WTC11 (cell line): ENCODE data around the gene TLR4. TPM values are rescaled to one million over a fixed set of nuclear protein-coding genes. Genes with fewer than 3 reads are reported as not detected.

Source experiments
- ATAC-seq: fragments of 200-7000 bp; cut with Tn5 transposase; 2 replicates; pipeline ENCODE4 v1.10.0; 2021; ENCODE audit warnings: mild to moderate bottlenecking, moderate library complexity
- CTCF ChIA-PET: fragments of 300-600 bp; sonication (Branson Sonifier 250); formaldehyde crosslinking; loops from one replicate; lab custom pipeline; 2021; ENCODE audit warnings: antibody characterized with exemption; lab: Charles Lee
- POLR2A ChIA-PET: fragments of 350-600 bp; sonication (Branson Sonifier 250); formaldehyde crosslinking; loops from one replicate; lab custom pipeline; 2021; ENCODE audit warnings: antibody characterized with exemption; lab: Charles Lee
- DNase-seq: peaks from one replicate; pipeline ENCODE4 v3.0.0; 2021; ENCODE audit warnings: low spot score
- H3K27ac Mint-ChIP-seq: 2 replicates; pipeline ENCODE4 v1.8.0; 2021; ENCODE audit warnings: mixed read lengths
- H3K27me3 Mint-ChIP-seq: 2 replicates; pipeline ENCODE4 v1.8.0; 2021; ENCODE audit warnings: low read depth, mild to moderate bottlenecking, moderate library complexity, mixed read lengths
- H3K36me3 Mint-ChIP-seq: 2 replicates; pipeline ENCODE4 v1.8.0; 2021; ENCODE audit warnings: mixed read lengths
- H3K4me1 Mint-ChIP-seq: 2 replicates; pipeline ENCODE4 v1.8.0; 2022; ENCODE audit warnings: mixed read lengths
- H3K4me3 Mint-ChIP-seq: 2 replicates; pipeline ENCODE4 v1.8.0; 2021; ENCODE audit warnings: mild to moderate bottlenecking, moderate library complexity, mixed read lengths
- H3K9me3 Mint-ChIP-seq: 2 replicates; pipeline ENCODE4 v1.8.0; 2021; ENCODE audit warnings: mixed read lengths
- ATF1 ChIP-seq: sonication (generic); formaldehyde crosslinking; IDR thresholded peaks from 2 replicates; pipeline ENCODE4 v1.8.1; 2023; ENCODE audit warnings: mild to moderate bottlenecking, moderate library complexity, missing genetic modification reagents
- FOXK1 ChIP-seq: sonication (generic); formaldehyde crosslinking; IDR thresholded peaks from 2 replicates; pipeline ENCODE4 v1.8.0; 2022; ENCODE audit warnings: mild to moderate bottlenecking, moderate library complexity, missing genetic modification reagents
- IRF2 ChIP-seq: sonication (generic); formaldehyde crosslinking; IDR thresholded peaks from 2 replicates; pipeline ENCODE4 v1.8.0; 2022; ENCODE audit warnings: low read depth, missing genetic modification reagents, borderline replicate concordance
- total RNA-seq: library from RNA; stranded (reverse); gene quantifications from 3 replicates; pipeline ENCODE4 v1.2.3, GENCODE V29; 2021
- TF ChIP-seq, protein P1 (sequence below): sonication (generic); formaldehyde crosslinking; IDR thresholded peaks from 2 replicates; pipeline ENCODE4 v1.8.1; 2023; ENCODE audit warnings: mild to moderate bottlenecking, missing genetic modification reagents, borderline replicate concordance
- TF ChIP-seq, protein P2 (sequence below): fragments of 250-450 bp; sonication (Bioruptor Pico); IDR thresholded peaks from 2 replicates; pipeline ENCODE4 v1.9.0; 2021; ENCODE audit warnings: moderate library complexity, mild to moderate bottlenecking, inconsistent platforms, borderline replicate concordance
- TF ChIP-seq, protein P3 (sequence below): fragments of 200-600 bp; IDR thresholded peaks from 2 replicates; pipeline ENCODE4 v1.8.0; 2022; ENCODE audit warnings: antibody characterized with exemption
- TF ChIP-seq, protein P4 (sequence below): sonication (generic); formaldehyde crosslinking; IDR thresholded peaks from 2 replicates; pipeline ENCODE4 v1.8.1; 2022; ENCODE audit warnings: mild to moderate bottlenecking, moderate library complexity, missing genetic modification reagents
- TF ChIP-seq, protein P5 (sequence below): sonication (generic); formaldehyde crosslinking; IDR thresholded peaks from 2 replicates; pipeline ENCODE4 v1.8.1; 2022; ENCODE audit warnings: missing genetic modification reagents, borderline replicate concordance
- TF ChIP-seq, protein P6 (sequence below): fragments of 250-450 bp; sonication (Bioruptor Pico); IDR thresholded peaks from 2 replicates; pipeline ENCODE4 v1.9.0; 2021; ENCODE audit warnings: mild to moderate bottlenecking
- TF ChIP-seq, protein P7 (sequence below): sonication (generic); formaldehyde crosslinking; IDR thresholded peaks from 2 replicates; pipeline ENCODE4 v1.8.1; 2023; ENCODE audit warnings: mild to moderate bottlenecking, moderate library complexity, missing genetic modification reagents
- TF ChIP-seq, protein P8 (sequence below): sonication (generic); formaldehyde crosslinking; IDR thresholded peaks from 2 replicates; pipeline ENCODE4 v1.8.1; 2023; ENCODE audit warnings: mild to moderate bottlenecking, missing genetic modification reagents, moderate library complexity

The TLR4 gene
- total RNA-seq, 1 experiment from 2014 or later: 0.11 TPM

DNA sequence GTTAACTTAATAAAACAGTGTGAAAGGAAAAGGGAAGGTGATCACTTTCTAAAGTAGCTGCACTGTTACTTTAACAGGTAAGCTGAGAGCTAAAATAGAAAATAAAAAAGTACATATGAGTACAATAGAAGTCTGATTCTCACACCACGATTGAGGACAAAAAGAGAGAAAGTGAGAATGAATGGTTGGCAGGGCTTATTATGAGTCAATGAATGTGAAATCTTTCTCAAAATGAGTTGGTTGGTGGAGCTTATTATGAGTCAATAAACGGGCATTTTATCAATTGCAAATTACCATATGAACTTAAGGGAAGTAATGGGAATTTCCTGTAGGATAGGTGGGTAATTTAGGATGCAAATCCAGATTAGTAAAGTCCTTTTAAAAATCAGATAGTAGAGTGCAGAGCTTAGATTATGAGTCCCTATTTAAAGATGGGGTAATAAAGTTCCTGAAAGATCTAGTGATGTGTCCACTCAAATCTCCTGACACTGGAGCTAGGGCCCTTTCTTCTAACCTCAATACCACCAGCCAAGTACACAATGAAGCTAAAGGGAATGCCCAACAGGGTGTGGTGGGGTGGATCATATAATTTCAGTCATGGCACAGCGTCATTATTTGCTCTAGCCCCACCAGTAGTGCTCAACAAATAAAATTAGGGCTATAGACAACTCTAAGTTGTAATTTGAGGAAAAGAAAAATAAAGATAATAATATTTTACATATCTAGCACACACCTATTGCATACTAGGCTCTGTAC, 21.1 kb upstream of the TLR4 start (continued):
- TF ChIP-seq, protein P1, sequence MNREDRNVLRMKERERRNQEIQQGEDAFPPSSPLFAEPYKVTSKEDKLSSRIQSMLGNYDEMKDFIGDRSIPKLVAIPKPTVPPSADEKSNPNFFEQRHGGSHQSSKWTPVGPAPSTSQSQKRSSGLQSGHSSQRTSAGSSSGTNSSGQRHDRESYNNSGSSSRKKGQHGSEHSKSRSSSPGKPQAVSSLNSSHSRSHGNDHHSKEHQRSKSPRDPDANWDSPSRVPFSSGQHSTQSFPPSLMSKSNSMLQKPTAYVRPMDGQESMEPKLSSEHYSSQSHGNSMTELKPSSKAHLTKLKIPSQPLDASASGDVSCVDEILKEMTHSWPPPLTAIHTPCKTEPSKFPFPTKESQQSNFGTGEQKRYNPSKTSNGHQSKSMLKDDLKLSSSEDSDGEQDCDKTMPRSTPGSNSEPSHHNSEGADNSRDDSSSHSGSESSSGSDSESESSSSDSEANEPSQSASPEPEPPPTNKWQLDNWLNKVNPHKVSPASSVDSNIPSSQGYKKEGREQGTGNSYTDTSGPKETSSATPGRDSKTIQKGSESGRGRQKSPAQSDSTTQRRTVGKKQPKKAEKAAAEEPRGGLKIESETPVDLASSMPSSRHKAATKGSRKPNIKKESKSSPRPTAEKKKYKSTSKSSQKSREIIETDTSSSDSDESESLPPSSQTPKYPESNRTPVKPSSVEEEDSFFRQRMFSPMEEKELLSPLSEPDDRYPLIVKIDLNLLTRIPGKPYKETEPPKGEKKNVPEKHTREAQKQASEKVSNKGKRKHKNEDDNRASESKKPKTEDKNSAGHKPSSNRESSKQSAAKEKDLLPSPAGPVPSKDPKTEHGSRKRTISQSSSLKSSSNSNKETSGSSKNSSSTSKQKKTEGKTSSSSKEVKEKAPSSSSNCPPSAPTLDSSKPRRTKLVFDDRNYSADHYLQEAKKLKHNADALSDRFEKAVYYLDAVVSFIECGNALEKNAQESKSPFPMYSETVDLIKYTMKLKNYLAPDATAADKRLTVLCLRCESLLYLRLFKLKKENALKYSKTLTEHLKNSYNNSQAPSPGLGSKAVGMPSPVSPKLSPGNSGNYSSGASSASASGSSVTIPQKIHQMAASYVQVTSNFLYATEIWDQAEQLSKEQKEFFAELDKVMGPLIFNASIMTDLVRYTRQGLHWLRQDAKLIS (CRISPR knock-in tag): no peak
- TF ChIP-seq ATF1 (CRISPR knock-in tag): no peak
- TF ChIP-seq, protein P2, sequence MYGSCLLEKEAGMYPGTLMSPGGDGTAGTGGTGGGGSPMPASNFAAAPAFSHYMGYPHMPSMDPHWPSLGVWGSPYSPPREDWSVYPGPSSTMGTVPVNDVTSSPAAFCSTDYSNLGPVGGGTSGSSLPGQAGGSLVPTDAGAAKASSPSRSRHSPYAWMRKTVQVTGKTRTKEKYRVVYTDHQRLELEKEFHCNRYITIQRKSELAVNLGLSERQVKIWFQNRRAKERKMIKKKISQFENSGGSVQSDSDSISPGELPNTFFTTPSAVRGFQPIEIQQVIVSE (CRISPR knock-in tag): no peak
- TF ChIP-seq, protein P3, sequence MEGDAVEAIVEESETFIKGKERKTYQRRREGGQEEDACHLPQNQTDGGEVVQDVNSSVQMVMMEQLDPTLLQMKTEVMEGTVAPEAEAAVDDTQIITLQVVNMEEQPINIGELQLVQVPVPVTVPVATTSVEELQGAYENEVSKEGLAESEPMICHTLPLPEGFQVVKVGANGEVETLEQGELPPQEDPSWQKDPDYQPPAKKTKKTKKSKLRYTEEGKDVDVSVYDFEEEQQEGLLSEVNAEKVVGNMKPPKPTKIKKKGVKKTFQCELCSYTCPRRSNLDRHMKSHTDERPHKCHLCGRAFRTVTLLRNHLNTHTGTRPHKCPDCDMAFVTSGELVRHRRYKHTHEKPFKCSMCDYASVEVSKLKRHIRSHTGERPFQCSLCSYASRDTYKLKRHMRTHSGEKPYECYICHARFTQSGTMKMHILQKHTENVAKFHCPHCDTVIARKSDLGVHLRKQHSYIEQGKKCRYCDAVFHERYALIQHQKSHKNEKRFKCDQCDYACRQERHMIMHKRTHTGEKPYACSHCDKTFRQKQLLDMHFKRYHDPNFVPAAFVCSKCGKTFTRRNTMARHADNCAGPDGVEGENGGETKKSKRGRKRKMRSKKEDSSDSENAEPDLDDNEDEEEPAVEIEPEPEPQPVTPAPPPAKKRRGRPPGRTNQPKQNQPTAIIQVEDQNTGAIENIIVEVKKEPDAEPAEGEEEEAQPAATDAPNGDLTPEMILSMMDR: no peak
- TF ChIP-seq, protein P4, sequence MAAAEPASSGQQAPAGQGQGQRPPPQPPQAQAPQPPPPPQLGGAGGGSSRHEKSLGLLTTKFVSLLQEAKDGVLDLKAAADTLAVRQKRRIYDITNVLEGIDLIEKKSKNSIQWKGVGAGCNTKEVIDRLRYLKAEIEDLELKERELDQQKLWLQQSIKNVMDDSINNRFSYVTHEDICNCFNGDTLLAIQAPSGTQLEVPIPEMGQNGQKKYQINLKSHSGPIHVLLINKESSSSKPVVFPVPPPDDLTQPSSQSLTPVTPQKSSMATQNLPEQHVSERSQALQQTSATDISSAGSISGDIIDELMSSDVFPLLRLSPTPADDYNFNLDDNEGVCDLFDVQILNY (CRISPR knock-in tag): no peak
- TF ChIP-seq, protein P5, sequence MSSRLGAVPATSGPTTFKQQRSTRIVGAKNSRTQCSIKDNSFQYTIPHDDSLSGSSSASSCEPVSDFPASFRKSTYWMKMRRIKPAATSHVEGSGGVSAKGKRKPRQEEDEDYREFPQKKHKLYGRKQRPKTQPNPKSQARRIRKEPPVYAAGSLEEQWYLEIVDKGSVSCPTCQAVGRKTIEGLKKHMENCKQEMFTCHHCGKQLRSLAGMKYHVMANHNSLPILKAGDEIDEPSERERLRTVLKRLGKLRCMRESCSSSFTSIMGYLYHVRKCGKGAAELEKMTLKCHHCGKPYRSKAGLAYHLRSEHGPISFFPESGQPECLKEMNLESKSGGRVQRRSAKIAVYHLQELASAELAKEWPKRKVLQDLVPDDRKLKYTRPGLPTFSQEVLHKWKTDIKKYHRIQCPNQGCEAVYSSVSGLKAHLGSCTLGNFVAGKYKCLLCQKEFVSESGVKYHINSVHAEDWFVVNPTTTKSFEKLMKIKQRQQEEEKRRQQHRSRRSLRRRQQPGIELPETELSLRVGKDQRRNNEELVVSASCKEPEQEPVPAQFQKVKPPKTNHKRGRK: no peak

DNA sequence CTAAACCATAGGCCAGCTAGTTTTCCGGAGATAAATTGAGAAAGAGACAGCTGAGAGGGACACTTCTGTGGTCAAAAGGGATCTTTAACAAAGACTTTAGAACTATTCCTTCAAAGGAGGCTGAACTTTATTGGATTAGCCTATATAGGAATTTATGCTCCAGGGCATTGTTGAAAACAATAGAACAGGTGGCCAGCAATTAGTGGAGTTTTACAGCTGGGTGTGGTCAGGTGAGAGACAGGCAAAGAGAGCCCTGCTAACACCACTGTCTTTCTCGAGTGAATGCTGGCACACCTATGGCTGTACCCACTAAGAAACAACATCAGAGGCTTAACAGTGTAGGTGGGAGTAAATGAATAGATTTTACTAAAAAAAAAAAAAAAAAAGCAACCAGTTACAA, 16.7 kb upstream of the TLR4 start:
- CTCF ChIA-PET: no interaction called here
- Mint-ChIP-seq H3K4me3 (no peak overlapping the region), H3K4me1 (peaks cover 15% of the 10 kb centered on the region), H3K36me3 (peaks cover 13% of the 10 kb centered on the region), H3K9me3 (peaks cover 19% of the 10 kb centered on the region), H3K27ac (no peak overlapping the region), H3K27me3 (no peaks in the 10 kb centered on the region)
- TF ChIP-seq, protein P6, sequence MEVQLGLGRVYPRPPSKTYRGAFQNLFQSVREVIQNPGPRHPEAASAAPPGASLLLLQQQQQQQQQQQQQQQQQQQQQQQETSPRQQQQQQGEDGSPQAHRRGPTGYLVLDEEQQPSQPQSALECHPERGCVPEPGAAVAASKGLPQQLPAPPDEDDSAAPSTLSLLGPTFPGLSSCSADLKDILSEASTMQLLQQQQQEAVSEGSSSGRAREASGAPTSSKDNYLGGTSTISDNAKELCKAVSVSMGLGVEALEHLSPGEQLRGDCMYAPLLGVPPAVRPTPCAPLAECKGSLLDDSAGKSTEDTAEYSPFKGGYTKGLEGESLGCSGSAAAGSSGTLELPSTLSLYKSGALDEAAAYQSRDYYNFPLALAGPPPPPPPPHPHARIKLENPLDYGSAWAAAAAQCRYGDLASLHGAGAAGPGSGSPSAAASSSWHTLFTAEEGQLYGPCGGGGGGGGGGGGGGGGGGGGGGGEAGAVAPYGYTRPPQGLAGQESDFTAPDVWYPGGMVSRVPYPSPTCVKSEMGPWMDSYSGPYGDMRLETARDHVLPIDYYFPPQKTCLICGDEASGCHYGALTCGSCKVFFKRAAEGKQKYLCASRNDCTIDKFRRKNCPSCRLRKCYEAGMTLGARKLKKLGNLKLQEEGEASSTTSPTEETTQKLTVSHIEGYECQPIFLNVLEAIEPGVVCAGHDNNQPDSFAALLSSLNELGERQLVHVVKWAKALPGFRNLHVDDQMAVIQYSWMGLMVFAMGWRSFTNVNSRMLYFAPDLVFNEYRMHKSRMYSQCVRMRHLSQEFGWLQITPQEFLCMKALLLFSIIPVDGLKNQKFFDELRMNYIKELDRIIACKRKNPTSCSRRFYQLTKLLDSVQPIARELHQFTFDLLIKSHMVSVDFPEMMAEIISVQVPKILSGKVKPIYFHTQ (CRISPR knock-in tag): no peak
- TF ChIP-seq, protein P5: no peak
- TF ChIP-seq IRF2 (CRISPR knock-in tag) (no peak), FOXK1 (CRISPR knock-in tag) (no peak)
- TF ChIP-seq, protein P7, sequence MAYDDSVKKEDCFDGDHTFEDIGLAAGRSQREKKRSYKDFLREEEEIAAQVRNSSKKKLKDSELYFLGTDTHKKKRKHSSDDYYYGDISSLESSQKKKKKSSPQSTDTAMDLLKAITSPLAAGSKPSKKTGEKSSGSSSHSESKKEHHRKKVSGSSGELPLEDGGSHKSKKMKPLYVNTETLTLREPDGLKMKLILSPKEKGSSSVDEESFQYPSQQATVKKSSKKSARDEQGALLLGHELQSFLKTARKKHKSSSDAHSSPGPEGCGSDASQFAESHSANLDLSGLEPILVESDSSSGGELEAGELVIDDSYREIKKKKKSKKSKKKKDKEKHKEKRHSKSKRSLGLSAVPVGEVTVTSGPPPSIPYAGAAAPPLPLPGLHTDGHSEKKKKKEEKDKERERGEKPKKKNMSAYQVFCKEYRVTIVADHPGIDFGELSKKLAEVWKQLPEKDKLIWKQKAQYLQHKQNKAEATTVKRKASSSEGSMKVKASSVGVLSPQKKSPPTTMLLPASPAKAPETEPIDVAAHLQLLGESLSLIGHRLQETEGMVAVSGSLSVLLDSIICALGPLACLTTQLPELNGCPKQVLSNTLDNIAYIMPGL: no peak
- TF ChIP-seq, protein P8, sequence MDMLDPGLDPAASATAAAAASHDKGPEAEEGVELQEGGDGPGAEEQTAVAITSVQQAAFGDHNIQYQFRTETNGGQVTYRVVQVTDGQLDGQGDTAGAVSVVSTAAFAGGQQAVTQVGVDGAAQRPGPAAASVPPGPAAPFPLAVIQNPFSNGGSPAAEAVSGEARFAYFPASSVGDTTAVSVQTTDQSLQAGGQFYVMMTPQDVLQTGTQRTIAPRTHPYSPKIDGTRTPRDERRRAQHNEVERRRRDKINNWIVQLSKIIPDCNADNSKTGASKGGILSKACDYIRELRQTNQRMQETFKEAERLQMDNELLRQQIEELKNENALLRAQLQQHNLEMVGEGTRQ (CRISPR knock-in tag): no peak
- no peak for DNase-seq
- POLR2A ChIA-PET: no interaction called here
- ATAC-seq: peak; percentile 69
